ENCODE results near the gene TEDC1.

The TEDC1 gene

DNA sequence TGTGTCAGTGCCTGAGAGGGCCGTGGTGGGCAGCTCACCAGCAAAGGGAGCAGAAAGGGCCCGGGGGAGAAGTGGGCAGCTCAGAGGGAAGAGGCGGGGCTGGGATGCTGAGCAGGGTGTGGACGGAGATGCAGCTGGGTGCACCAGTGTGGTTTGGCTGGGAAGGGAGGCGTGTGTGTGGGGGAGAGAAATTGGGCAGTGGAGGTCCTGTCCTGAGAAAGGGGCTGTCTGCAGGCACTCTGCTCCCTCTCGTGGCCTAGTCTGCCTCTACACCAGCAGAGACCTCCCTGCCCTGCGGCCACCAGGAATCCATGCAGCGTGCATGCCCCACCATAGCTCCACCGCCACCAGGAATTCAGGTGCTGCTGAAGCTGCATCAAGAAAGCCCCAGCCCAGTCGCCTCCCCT is 41.7 kb downstream of the TEDC1 start:
- TF ChIP-seq TAF1 (IDR thresholded peaks at IDR 0.05; ENCODE audit: borderline replicate concordance, insufficient read depth, low read length), result no peak
- TF ChIP-seq, protein P1, sequence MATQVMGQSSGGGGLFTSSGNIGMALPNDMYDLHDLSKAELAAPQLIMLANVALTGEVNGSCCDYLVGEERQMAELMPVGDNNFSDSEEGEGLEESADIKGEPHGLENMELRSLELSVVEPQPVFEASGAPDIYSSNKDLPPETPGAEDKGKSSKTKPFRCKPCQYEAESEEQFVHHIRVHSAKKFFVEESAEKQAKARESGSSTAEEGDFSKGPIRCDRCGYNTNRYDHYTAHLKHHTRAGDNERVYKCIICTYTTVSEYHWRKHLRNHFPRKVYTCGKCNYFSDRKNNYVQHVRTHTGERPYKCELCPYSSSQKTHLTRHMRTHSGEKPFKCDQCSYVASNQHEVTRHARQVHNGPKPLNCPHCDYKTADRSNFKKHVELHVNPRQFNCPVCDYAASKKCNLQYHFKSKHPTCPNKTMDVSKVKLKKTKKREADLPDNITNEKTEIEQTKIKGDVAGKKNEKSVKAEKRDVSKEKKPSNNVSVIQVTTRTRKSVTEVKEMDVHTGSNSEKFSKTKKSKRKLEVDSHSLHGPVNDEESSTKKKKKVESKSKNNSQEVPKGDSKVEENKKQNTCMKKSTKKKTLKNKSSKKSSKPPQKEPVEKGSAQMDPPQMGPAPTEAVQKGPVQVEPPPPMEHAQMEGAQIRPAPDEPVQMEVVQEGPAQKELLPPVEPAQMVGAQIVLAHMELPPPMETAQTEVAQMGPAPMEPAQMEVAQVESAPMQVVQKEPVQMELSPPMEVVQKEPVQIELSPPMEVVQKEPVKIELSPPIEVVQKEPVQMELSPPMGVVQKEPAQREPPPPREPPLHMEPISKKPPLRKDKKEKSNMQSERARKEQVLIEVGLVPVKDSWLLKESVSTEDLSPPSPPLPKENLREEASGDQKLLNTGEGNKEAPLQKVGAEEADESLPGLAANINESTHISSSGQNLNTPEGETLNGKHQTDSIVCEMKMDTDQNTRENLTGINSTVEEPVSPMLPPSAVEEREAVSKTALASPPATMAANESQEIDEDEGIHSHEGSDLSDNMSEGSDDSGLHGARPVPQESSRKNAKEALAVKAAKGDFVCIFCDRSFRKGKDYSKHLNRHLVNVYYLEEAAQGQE (IDR thresholded peaks at IDR 0.05; ENCODE audit: insufficient read depth in 1 of 2, low read depth in 2 of 2, low read length in 2 of 2), result no peak
- no peak for TF ChIP-seq SIN3A (IDR thresholded peaks at IDR 0.05; ENCODE audit: borderline replicate concordance, insufficient read depth, low read length)
- TF ChIP-seq POLR2AphosphoS5 (IDR thresholded peaks at IDR 0.05; ENCODE audit: low read depth, low read length), result no peak
- TF ChIP-seq FOXP2 (optimal IDR thresholded peaks at IDR 0.05; ENCODE audit: borderline replicate concordance, extremely low read depth, extremely low read length, insufficient read depth), result no peak

DNA sequence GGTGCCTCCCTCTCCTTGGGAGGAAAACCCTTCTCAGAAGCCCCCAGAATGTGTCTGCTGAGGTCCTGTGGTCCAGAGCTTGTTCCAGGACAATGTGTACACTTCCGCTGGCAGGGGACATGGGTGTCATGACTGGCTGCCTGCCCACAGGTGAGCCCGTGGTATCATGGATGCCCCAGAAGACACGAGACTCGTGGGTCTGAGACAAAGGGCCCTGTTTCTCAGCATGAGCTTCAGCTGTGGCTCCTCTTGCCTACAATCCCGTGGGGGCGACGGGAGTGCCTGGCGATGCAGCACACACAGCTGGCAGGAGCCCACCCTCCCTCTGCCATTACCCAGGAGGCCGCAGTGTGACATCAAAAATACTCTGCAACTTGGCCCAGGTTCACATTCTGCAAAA is 42.3 kb downstream of the TEDC1 start:
- TF ChIP-seq FOXP2 (optimal IDR thresholded peaks at IDR 0.05; ENCODE audit: borderline replicate concordance, extremely low read depth, extremely low read length, insufficient read depth) (no peak), TAF1 (IDR thresholded peaks at IDR 0.05; ENCODE audit: borderline replicate concordance, insufficient read depth, low read length) (no peak), SIN3A (IDR thresholded peaks at IDR 0.05; ENCODE audit: borderline replicate concordance, insufficient read depth, low read length) (no peak)

DNA sequence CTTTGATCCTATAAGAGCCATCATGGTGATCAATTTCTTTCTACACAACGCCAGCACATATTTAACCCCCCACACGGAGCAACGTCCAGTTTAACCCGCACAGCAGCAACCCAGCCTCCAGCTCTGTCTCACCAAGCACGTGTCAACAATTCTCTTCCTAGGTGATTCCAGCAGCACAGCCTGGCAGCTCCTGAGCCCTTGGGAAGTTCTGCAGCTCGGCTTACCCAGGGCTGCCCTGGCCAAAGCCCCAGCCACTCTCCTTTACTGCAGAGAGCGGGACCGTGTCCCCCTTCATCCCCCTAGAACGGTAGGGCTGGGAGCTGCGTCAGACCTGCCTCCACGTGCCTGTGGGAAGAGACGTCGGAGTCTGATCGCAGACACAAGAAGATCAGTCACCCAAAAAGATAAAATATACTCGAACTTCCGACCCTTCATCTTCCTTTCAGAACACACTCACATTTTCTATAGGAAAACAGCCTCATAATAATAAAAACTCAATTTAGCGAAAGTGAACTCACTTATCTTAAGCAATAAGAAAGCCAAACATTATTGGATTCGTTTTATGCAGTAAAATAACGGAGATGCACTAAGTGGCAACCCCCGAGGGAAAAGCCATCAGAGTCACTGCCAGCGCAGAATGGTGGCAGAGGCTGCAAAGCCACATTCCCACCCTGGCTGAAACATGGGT is 42.9 kb downstream of the TEDC1 start:
- TF ChIP-seq SIN3A (IDR thresholded peaks at IDR 0.05; ENCODE audit: borderline replicate concordance, insufficient read depth, low read length), result no peak
- TF ChIP-seq POLR2AphosphoS5 (IDR thresholded peaks at IDR 0.05; ENCODE audit: low read depth, low read length), result no peak
- TF ChIP-seq FOXP2 (optimal IDR thresholded peaks at IDR 0.05; ENCODE audit: borderline replicate concordance, extremely low read depth, extremely low read length, insufficient read depth), result no peak
- no peak for TF ChIP-seq TAF1 (IDR thresholded peaks at IDR 0.05; ENCODE audit: borderline replicate concordance, insufficient read depth, low read length)
- TF ChIP-seq, protein P1 (IDR thresholded peaks at IDR 0.05; ENCODE audit: insufficient read depth in 1 of 2, low read depth in 2 of 2, low read length in 2 of 2), result no peak

DNA sequence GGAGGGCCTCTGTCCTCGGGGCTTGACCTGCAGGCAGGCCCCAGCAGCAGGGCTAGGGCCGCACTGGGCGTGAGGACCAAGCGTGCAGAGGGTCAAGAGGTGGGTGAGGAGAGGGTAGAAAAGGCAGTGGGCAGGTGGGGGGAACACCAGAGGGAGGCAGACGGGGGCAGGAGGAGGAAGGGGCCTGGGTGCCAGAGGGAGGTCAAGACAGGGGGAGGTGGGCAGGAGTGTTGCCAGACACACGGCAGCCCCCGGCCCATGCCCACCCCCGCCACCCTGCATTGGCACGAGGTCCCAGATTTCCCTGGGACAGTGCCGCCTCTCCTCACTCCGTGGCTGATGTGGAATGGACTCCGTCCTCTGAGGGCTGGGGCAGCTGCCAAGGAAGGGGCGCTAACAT is 43.5 kb downstream of the TEDC1 start:
- no peak for TF ChIP-seq POLR2AphosphoS5 (IDR thresholded peaks at IDR 0.05; ENCODE audit: low read depth, low read length)
- no peak for TF ChIP-seq SIN3A (IDR thresholded peaks at IDR 0.05; ENCODE audit: borderline replicate concordance, insufficient read depth, low read length)
- no peak for TF ChIP-seq FOXP2 (optimal IDR thresholded peaks at IDR 0.05; ENCODE audit: borderline replicate concordance, extremely low read depth, extremely low read length, insufficient read depth)
- no peak for TF ChIP-seq TAF1 (IDR thresholded peaks at IDR 0.05; ENCODE audit: borderline replicate concordance, insufficient read depth, low read length)
- TF ChIP-seq, protein P1 (IDR thresholded peaks at IDR 0.05; ENCODE audit: insufficient read depth in 1 of 2, low read depth in 2 of 2, low read length in 2 of 2), result no peak

DNA sequence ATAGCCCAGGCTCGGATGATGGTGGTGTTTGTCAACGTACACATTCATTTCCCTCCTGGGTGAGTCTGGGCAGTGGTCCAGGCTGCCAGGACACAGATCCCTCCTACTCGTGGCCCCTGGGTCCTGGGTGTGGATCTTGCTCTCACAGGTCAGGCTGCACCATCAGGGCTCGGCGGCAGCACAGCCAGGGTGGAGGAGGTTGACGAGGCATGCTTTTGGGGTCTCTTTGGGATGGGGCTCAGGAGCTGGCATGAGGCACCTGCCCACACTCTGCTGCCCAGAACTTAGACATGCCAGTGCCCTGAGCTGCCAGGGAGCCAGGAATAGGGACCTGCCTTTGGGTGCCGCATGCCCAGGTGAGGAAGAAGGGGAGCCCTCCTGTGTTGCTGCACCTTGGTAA is 45.0 kb downstream of the TEDC1 start:
- TF ChIP-seq POLR2AphosphoS5 (IDR thresholded peaks at IDR 0.05; ENCODE audit: low read depth, low read length) (no peak), TAF1 (IDR thresholded peaks at IDR 0.05; ENCODE audit: borderline replicate concordance, insufficient read depth, low read length) (no peak), FOXP2 (optimal IDR thresholded peaks at IDR 0.05; ENCODE audit: borderline replicate concordance, extremely low read depth, extremely low read length, insufficient read depth) (no peak), SIN3A (IDR thresholded peaks at IDR 0.05; ENCODE audit: borderline replicate concordance, insufficient read depth, low read length) (no peak)
- TF ChIP-seq, protein P1 (IDR thresholded peaks at IDR 0.05; ENCODE audit: insufficient read depth in 1 of 2, low read depth in 2 of 2, low read length in 2 of 2), result no peak
